HG03565 (cell line): ENCODE results near the gene HSPA4.

Source experiments
- ATAC-seq: cut with Tn5 transposase; IDR thresholded peaks from one replicate; pipeline ENCODE4 v1.9.1; 2021; ENCODE audit warnings: mild to moderate bottlenecking, moderate library complexity; ENCODE audit not compliant: unreplicated experiment

The HSPA4 gene

DNA sequence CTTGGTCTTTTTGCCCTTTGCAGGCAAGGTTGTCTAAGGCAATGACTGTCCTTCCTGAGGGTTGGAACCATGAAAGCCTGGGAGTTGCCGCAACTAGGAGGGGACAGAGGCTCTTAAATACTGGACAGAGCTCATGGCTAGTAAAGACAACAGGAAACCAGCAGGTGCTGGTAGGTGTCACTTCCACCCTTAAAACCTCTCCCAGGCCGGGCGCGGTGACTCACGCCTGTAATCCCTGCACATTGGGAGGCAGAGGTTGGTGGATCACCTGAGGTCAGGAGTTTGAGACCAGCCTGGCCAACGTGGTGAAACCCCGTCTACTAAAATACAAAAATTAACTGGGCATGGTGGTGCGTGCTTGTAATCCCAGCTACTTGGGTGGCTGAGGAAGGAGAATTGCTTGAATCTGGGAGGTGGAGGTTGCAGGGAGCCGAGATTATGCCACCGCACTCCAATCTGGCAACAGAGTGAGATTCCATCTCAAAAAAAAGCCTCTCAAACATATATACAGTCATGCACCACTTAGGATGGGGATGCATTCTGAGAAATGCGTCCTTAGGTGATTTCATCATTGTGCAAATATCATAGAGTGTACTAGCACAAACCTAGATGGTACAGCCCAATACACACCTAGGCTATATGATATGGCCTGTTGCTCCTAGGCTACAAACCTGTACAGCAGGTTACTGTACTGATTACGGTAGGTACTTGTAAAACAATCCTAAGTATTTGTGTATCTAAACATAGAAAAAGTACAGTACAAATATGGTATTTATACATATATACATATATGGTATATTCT, 102.7 kb downstream of the HSPA4 start:
- no peak for ATAC-seq

DNA sequence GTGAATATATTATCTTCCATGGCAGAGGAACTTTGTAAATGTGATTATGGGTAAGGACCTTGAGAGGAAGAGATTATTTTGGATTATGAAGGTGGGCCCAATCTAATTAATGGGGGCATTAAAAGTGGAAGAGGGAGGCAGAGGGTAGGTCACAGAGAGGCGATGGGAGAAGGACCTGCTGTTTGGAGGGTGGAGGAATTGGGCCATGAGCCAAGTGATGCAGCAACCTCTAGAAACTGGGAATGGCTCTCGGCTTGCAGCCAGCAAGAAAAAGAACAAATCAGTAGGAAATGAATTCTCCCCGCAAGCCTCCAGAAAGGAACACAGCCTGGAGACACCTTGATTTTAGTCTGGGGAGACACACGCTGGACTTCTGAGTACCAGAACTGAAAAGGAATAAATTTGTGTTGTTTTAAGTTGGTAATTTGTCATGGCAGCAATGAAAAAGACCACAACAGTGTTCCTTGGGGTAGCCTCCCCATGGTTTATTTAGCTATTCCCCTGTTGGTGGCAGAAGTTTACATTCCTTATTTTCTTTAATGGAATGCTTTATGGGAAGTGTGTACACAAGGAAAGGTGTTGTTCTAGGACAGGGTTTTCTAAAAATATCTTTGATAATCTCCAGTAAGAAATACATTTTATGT, 103.6 kb downstream of the HSPA4 start:
- ATAC-seq = no peak
